Activated T-cell treated with anti-CD3 and anti-CD28 coated beads for 24 hours (primary cell): ENCODE results near the gene RPP30.

Experiments
- DNase-seq: peaks from one replicate; pipeline ENCODE4 v3.0.0-alpha.2; 2020; ENCODE audit warnings: low read depth

RPP30 gene

GRCh38 chr10:90944749-90945148 lies 73.0 kb downstream of the RPP30 start:
- DNase-seq = no peak

DNA sequence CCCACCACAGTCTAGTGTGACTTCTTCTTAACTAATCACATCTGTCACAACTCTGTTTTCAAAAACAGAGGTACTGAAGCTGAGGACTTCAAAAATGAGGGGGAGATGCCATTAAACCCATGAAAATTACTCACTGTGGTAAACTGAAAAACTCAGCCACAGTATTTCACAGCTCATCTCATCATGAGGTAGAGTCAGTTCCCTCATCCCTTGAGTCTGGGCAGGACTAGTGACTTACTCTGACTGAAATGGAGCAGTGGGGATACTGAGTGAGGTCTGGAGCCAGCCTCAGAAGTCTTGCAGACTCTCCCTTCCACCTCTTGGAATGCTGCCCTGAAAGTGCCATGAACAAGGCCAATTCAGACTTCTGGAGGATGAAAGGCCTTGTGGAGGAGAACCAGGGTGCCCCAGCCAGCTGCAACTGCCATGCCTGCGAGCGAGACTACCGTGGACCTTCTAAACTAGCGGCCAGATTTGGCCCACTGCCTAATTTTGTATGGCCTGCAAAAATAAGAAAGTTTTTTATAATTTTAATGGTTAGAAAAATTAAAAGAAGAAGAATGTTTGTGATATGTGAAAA lies 73.8 kb downstream of the RPP30 start:
- no peak for DNase-seq

GRCh38 chr10:90947030-90947960 lies 75.5 kb downstream of the RPP30 start:
- DNase-seq = no peak
